GM19025 (cell line): ENCODE data around the gene DYRK3.

Source experiments
- ATAC-seq: cut with Tn5 transposase; IDR thresholded peaks from one replicate; pipeline ENCODE4 v1.9.1; 2021; ENCODE audit warnings: mild to moderate bottlenecking, low read depth, moderate library complexity; ENCODE audit not compliant: unreplicated experiment

The DYRK3 gene

GRCh38 chr1:206696812-206697585, 61.7 kb downstream of the DYRK3 start:
- ATAC-seq = no peak

GRCh38 chr1:206698011-206698410, 62.7 kb downstream of the DYRK3 start:
- ATAC-seq = no peak
